Measurements from ENCODE around the gene SLC38A3. TPM values are rescaled to one million over a fixed set of nuclear protein-coding genes. Genes with fewer than 3 reads are reported as not detected.

Gene SLC38A3
- total and polyA plus RNA-seq, 2 experiments from 2014 or later = 0.28 to 1.3 TPM

DNA sequence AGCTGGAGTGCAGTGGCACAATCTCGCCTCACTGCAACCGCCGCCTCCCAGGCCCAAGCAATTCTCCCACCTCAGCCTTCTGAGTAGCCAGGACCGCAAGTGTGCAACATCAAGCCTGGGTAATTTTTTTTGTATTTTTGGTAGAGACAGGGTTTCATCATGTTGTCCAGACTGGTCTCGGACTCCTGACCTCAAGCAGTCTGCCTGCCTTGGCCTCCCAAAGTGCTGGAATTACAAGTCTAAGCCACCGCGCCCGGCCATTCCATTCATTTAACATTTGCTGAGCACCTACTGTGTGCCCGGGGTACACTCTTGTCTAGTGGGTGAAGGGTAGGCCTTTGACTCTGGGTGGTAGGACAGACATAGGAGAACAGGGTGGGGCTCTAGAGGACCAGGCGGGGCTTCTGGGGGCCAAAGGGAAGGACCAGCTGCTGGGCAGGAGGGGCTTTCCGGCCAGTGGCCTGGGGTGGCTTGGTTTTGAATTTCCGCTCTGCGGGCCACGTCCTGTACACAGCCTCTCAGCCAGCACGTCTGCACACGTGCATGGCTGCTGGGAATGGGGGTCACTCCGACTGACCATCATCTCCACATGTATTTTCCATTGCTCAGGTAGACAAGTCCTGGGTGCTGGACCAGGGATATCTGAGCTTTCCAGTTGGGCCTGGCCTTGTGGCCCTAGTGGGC, 2.4 kb downstream of the SLC38A3 start (continued):
- no peak for TF ChIP-seq CTCF (conservative IDR thresholded peaks at IDR 0.05; ENCODE audit: low read depth in 2 of 2)
- TF ChIP-seq, protein P1, sequence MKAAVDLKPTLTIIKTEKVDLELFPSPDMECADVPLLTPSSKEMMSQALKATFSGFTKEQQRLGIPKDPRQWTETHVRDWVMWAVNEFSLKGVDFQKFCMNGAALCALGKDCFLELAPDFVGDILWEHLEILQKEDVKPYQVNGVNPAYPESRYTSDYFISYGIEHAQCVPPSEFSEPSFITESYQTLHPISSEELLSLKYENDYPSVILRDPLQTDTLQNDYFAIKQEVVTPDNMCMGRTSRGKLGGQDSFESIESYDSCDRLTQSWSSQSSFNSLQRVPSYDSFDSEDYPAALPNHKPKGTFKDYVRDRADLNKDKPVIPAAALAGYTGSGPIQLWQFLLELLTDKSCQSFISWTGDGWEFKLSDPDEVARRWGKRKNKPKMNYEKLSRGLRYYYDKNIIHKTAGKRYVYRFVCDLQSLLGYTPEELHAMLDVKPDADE (IDR thresholded peaks at IDR 0.05) = no peak
- no peak for TF ChIP-seq ZNF331 (CRISPR knock-in tag; IDR thresholded peaks at IDR 0.05; ENCODE audit: low read depth)
- TF ChIP-seq ZNF114 (CRISPR knock-in tag; IDR thresholded peaks at IDR 0.05) = no peak
- TF ChIP-seq NANOG (IDR thresholded peaks at IDR 0.05; ENCODE audit: borderline replicate concordance) = no peak
- TF ChIP-seq JUNB (IDR thresholded peaks at IDR 0.05; ENCODE audit: unreplicated experiment) = no peak
- no peak for TF ChIP-seq EZH2 (IDR thresholded peaks at IDR 0.05; ENCODE audit: low read depth, unreplicated experiment)

GRCh38 chr3:50208677-50209344, 3.7 kb downstream of the SLC38A3 start:
- no peaks in the 10 kb centered on the region for H3K36me3 ChIP-seq (ENCODE audit: insufficient read depth)
- no peak overlapping the region for H3K27ac ChIP-seq (ENCODE audit: low read depth)
- peaks cover 28% of the 10 kb centered on the region for H3K27me3 ChIP-seq (ENCODE audit: insufficient read depth)
- H4K20me1 ChIP-seq (replicated peaks; ENCODE audit: insufficient read depth) = no peaks in the 10 kb centered on the region
- H3K27me3 Mint-ChIP-seq (ENCODE audit: insufficient read depth, low read depth, poor library complexity) = peaks cover 15% of the 10 kb centered on the region
- DNase-seq (ENCODE audit: low spot score) (no peak), ATAC-seq (no peak)
- no peak overlapping the region for H3K4me3 Mint-ChIP-seq
- no peaks in the 10 kb centered on the region for H3K4me1 ChIP-seq (ENCODE audit: insufficient read depth)
- 0 out of 2 replicates have a peak, but pooled peaks cover 6% of the 10 kb centered on the region for H3F3A ChIP-seq (replicated peaks; ENCODE audit: low read depth)
- peaks cover 17% of the 10 kb centered on the region for H3K4me1 Mint-ChIP-seq
- no peak overlapping the region for H3K4me2 ChIP-seq
- no peaks in the 10 kb centered on the region for H3K9me3 Mint-ChIP-seq
- H3K9me2 ChIP-seq (ENCODE audit: insufficient read depth) = no peaks in the 10 kb centered on the region
- H3K36me3 Mint-ChIP-seq (ENCODE audit: low read depth) = no peaks in the 10 kb centered on the region
- H2AFZ ChIP-seq = no peak overlapping the region
- no peak overlapping the region for H3K4me3 ChIP-seq
- H3K27ac Mint-ChIP-seq = no peak overlapping the region
- H3K79me2 ChIP-seq (replicated peaks; ENCODE audit: insufficient read depth) = no peaks in the 10 kb centered on the region
- TF ChIP-seq REST (IDR thresholded peaks at IDR 0.05; ENCODE audit: unreplicated experiment) = no peak
- no peak for TF ChIP-seq ZNF462 (CRISPR knock-in tag; IDR thresholded peaks at IDR 0.05)
- TF ChIP-seq CREB1 (CRISPR knock-in tag; IDR thresholded peaks at IDR 0.05; ENCODE audit: low read depth) = no peak
- no peak for TF ChIP-seq STAT1 (IDR thresholded peaks at IDR 0.05; ENCODE audit: unreplicated experiment)
- no peak for TF ChIP-seq ZNF331 (CRISPR knock-in tag; IDR thresholded peaks at IDR 0.05; ENCODE audit: low read depth)
- no peak for TF ChIP-seq EZH2 (IDR thresholded peaks at IDR 0.05; ENCODE audit: low read depth, unreplicated experiment)
- no peak for TF ChIP-seq NANOG (IDR thresholded peaks at IDR 0.05; ENCODE audit: borderline replicate concordance)

Measured in GM23338 (cell line).